Limb (tissue), 2 donors: Measurements from ENCODE around the gene BRPF1.
"Not testable (repeated sequence)": the region's sequence is repeated elsewhere in the genome, so short reads cannot be mapped to it uniquely, and the experiment has no call there.

Experiments used
- DNase-seq, 2 donors: peaks; one replicate each; pipeline ENCODE4 v3.0.0-alpha.2; 2016; ENCODE audit errors: extremely low spot score in 2 of 2

Gene BRPF1

DNA sequence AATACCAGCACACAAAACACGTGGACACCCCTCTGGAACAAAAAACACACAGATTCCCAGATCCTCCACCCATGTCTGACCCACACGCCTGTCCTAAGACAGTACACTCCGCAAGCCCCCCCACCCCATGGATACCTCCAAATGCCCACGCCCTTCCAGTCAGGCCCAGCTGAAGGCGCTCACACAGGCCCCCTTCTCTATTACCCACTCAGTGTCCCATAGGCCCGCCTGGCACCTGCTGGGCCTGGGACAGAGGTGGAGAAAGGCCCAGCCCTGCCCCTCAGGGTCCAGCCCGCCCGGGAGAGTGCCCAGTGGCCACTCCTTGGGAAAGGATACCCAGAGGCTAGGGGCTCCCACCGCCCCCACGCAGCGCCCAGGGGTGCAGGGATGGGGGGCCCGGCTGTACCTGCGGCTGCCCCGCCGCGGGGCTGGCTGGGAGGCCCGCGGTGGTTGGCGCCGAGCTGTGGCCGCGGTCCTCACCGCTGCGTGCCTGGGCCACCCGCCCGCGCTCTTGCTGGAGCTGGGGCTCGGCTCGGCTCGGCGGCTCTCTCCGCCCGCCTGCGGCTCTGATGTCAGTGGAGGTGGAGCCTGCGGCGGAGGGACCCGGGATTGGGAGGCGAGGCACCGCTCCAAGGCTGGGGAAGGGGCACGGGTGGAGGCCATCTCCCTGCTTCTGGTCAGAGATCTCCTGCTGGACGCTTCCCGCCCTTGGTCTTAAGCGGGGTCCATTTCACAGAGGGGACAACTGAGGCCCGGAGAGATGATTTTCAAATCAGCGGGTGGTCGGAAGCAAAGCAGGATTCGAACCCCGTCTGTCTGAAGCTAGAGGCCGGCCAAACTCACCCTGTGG is 38.1 kb downstream of the BRPF1 start, which contains the start of gene CAMK1:
CAMK1 (minus strand) TSS at position 522 of the 850 bp plus-strand sequence. CDS start 2,198 bp downstream, outside the sequence.
- DNase-seq: peak; percentile 70 to 87

GRCh38 chr3:9770276-9770812 is 38.8 kb downstream of the BRPF1 start:
- peak; percentile 46 to 77 for DNase-seq

DNA sequence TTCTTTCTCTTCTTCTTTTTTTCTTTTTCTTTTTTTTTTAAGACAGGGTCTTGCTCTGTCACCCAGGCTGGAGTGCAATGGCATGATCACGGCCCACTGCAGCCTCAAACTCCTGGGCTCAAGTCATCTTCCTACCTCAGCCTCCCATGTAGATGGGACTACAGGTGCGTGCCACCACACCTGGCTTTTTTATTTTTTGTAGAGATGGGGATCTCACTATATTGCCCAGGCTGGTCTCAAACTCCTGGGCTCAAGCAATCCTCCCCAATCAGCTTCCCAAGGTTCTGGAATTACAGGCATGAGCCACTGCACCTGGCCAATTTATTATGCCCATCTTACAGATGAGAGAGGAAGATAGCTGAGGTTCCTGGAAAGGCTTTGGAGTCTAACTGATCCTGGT is 39.5 kb downstream of the BRPF1 start:
- DNase-seq: not testable (repeated sequence)

GRCh38 chr3:9776896-9777693 is 45.6 kb downstream of the BRPF1 start:
- no peak for DNase-seq

GRCh38 chr3:9777694-9778021 is 46.1 kb downstream of the BRPF1 start:
- DNase-seq: no peak

DNA sequence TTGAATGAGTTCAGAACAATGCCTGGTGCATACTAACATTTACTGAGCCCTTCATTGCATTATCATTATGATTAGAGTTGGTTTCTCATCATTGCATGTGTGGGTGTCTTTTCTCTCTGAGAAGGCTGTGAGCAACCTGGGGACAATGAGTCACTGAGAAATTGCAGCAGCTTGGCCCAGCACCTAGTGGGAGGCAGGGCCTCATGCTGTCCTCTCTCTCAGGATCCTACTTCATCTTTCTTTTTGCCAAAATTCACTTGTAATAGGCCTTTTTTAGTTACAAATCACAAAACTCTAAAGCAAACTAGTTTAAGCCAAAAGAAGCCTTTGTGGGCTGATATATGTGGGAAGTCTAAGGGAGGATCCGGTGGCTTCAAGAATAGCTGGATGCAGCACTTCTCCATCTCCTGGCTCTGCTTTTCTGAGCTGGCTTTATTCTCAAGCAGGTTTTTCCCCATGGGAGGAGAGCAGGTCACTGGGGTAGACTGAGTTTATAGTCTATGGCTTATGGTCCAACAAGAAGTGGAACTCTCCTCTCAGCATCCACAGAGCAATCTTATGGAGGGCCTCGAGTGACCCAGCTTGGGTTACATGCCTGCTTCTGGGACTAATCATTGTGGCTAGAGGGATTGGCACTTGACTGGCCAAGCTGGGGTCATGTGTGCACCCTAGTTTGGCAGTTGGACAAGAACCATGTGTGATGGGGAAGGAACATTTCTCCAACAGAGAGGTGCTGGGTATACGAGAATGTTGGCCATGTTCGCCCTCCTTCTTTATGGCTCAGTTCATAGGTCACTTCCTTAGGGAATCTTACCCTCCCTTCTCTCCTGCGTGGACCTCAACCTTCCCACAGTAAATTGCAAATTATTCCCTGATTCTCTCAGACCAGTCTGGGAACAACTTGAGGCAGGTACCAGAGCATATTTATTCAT is 46.9 kb downstream of the BRPF1 start:
- no peak for DNase-seq

GRCh38 chr3:9779075-9779593 is 47.6 kb downstream of the BRPF1 start:
- DNase-seq: no peak

GRCh38 chr3:9779721-9780457 is 48.4 kb downstream of the BRPF1 start:
- no peak for DNase-seq

DNA sequence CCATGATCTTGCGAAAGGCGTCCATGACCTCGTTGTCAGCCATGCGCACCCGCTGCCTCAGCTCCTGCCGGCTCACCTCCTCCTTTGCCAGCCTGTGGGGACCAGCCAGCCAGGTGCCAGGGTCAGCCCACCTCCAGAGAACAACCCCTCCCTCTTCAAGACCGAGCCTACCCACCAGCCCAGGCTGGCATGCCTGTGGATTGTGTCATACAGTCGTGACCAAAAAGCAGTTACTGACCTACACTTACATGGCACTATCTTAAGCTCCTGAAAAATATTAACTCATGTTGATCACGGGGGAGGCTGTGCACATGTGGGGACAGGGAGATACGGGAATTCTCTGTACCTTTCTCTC is 48.9 kb downstream of the BRPF1 start:
- DNase-seq: no peak

GRCh38 chr3:9780910-9781309 is 49.4 kb downstream of the BRPF1 start:
- DNase-seq: no peak

DNA sequence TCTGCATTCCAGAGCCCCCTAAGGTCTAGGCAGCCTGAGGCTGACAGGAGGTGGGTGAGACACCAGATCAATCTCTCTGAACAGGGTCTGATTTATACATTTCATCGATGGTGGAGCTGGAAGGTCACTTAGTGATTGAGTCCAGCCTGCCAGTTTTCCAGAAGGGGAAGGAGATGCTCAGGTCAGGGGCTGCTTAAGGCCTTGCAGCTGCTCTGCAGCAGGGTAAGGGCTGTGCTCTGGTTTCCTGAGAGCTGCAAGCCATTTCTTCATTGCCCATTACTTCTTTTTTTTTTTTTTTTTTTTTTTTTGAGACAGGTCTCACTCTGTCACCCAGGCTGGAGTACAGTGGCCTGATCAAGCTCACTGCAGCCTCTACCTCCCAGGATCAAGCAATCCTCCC is 50.0 kb downstream of the BRPF1 start:
- DNase-seq: no peak

DNA sequence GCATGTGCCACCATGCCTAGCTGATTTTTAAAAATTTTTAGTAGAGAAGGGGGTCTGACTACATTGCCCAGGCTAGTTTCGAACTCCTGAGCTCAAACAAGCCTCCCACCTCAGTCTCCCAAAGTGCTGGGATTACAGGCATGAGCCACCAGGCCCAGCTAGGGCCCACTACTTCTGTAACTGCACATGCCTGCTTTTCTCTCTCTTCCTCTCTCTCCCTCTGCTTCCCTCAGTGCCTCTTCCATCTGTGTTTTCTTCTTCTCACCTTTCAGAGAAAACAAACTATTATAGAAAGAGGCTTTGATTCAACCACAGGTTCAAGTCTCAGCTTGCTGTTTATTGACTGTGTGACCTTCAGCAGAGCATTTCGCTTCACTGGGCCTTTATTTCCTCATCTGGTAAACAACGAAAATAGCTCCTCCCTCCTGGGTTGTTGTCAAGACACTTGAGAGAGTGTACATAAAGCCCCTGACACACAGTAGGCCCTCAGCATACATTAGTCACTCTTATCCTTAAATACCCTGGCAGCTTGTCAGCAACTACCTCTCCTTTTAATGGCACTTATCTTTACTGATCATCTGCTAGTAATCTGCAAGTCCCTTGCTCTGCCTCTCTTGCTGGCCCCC is 50.6 kb downstream of the BRPF1 start:
- no peak for DNase-seq

- DNase-seq: no peak
Observed at GRCh38 chr3:9782770-9783169, 51.2 kb downstream of the BRPF1 start.

DNA sequence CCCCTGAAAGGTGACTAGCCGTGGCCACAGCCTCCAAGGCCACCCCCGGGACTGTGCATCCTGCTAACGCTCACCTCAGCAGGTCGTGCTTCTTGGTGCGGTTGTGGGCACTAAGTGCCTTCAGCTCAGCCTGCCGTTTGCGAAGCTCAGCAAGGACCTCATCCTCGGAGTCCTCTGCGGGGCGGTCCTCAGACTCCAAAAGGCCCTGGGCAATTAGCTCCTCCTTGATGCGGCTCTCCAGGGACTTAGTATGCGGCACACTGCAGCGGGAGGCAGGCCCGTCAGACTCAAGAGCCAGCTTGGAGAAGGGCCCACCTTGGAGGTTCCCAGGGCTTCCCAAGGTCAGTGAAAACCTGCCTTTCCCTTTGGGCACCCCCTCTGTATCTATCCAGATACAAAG is 52.4 kb downstream of the BRPF1 start:
- no peak for DNase-seq

GRCh38 chr3:9784965-9785364 is 53.4 kb downstream of the BRPF1 start:
- no peak for DNase-seq

DNA sequence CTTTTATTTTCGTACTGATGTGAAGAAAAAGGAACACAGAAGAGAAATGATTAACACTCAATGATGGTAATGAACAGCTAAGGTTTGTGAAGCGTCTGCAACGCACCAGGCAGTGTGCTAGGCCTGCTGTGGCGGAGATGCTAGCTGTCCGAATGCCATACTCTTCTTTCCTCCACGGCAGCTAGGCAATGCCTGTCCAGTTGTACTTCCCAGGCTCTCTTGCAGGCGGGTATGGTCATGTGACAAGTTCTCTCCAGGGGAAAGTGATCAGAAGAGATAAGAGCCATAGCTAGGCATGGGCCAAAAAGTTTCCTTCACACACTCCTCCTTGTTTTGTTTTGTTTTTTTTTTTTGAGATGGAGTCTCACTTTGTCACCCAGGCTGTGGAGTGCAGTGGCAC is 54.1 kb downstream of the BRPF1 start:
- no peak for DNase-seq

- DNase-seq: no peak
Observed at GRCh38 chr3:9786209-9786739, 54.7 kb downstream of the BRPF1 start.

DNA sequence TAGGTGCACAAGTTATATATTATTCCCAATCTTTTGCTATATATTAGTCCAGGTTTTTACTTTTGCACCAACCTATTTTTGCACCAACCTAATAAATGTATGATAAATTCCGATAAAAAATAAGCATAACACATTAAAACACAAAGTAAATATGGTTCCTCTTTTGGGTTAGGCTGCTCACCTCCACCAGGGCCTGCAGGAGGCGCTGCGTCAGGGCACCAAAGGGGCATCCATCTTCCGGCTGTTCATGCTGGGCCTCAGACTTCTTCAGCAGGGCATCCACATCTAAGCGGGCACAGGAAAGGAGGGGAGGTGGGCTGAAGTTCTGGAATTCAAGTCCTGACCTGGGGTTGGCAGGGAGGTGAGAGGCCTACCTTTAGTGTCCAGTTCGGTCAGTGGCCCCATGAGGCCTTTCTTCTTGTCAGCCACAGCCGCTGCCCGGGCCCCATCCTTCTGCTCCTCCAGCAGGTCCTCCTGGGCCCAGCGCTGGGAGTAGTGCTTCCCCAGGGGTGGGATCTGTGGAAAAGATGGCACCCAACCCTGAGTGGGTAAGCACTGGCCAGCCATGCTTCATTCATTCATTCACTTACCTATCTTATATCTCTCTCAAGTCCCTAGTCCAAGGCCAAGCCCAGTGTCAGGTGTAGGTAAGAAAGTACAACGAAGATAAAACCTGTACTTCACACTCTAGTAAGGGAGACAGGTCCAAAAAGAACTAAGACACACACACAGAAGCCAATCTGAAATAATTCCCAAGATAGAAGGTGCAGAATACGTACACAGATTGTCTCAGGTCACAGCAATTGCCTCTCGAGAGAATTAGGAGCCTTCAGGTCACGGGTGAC is 55.5 kb downstream of the BRPF1 start:
- DNase-seq: no peak

- no peak for DNase-seq
Observed at GRCh38 chr3:9787714-9788113, 56.2 kb downstream of the BRPF1 start.
